Fibroblast of lung (primary cell): ENCODE data around the gene EFCAB5.

Experiments
- EZH2 ChIP-seq: IDR thresholded peaks from 2 replicates; pipeline ENCODE4 v1.5.1; 2012; ENCODE audit warnings: low read length, control low read depth, mild to moderate bottlenecking; ENCODE audit errors: missing control alignments
- TF ChIP-seq, protein P1 (sequence below), 2 donors: IDR thresholded peaks in 1 of 2; conservative IDR thresholded peaks in 1 of 2; 1 replicate in 1 of 2; 2 replicates in 1 of 2; pipeline ENCODE4 v1.5.1; 2011 to 2012; ENCODE audit warnings: low read length in 2 of 2, control low read depth in 1 of 2, inconsistent platforms in 1 of 2, low read depth in 1 of 2, mild to moderate bottlenecking in 1 of 2

DNA sequence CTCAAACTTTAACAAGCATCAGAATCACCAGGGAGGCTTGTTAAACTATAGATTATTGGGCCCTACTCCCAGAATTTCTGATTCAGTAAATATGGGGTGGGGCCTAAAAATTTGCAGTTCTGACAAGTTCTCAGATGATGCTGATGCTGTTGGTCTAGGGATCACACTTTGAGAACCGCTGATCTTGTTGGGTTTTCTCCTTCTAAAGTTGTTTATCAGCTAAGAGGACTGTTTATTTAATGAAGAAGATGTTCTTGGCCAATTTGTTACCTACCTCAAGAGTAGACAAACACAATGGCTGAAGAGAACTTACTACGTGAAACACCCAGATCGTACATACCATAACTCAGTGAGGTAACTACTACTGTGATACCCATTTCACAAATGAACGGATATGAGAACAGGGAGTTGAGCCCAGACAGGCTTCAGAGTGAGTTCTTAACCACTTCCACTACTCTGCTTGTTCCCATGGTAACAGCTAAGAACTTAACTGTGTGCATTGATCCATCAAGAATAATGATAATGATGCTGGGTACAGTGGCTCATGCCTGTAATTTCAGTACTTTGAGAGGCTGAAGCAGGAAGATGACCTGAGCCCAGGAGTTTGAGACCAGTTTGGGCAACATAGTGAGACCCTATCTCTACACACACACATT lies 89.9 kb downstream of the EFCAB5 start:
- TF ChIP-seq, protein P1, sequence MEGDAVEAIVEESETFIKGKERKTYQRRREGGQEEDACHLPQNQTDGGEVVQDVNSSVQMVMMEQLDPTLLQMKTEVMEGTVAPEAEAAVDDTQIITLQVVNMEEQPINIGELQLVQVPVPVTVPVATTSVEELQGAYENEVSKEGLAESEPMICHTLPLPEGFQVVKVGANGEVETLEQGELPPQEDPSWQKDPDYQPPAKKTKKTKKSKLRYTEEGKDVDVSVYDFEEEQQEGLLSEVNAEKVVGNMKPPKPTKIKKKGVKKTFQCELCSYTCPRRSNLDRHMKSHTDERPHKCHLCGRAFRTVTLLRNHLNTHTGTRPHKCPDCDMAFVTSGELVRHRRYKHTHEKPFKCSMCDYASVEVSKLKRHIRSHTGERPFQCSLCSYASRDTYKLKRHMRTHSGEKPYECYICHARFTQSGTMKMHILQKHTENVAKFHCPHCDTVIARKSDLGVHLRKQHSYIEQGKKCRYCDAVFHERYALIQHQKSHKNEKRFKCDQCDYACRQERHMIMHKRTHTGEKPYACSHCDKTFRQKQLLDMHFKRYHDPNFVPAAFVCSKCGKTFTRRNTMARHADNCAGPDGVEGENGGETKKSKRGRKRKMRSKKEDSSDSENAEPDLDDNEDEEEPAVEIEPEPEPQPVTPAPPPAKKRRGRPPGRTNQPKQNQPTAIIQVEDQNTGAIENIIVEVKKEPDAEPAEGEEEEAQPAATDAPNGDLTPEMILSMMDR (conservative IDR thresholded peaks at IDR 0.05 in 1 of 2, IDR thresholded peaks at IDR 0.05 in 1 of 2; ENCODE audit: low read depth in 1 of 2, low read length in 2 of 2): no peak
- TF ChIP-seq EZH2: no peak
